Measurements from ENCODE around the gene MC1R. TPM values are rescaled to one million over a fixed set of nuclear protein-coding genes. Genes with fewer than 3 reads are reported as not detected.

The MC1R gene
- total and polyA plus RNA-seq, 2 of the 4 experiments (the other 2 are of a cell fraction), result 3.8 to 9.5 TPM

GRCh38 chr16:89938175-89938885 lies 19.7 kb downstream of the MC1R start:
- CTCF ChIA-PET, result no interaction called here
- dilution Hi-C loops (cut with HindIII; ENCODE audit: low sequenced_read_pairs, unreplicated experiment), result no loop called here

More at GRCh38 chr16:89938175-89938885, 19.7 kb downstream of the MC1R start:
- WGBS, 2 experiments (ENCODE audit: extremely low coverage in 2 of 2, insufficient read length in 1 of 2), result 85% methylated on average over 12 of the region's 21 CpGs; no CpG with 5 or more reads in 1 of the 2 experiments
- Histone ChIP-seq H4K20me1 (ENCODE audit: insufficient read depth, low read length) (peaks cover 10% of the 10 kb centered on the region), H2AK5ac (ENCODE audit: low read depth, low read length) (no peak overlapping the region), H3K4ac (ENCODE audit: low read depth, low read length) (no peak overlapping the region), H3K9ac (ENCODE audit: low read depth, low read length) (no peak overlapping the region), H4K91ac (ENCODE audit: insufficient read depth, low read depth, low read length) (no peak overlapping the region), H4K8ac (ENCODE audit: low read depth in 2 of 2, low read length in 2 of 2) (no peak overlapping the region), H2BK15ac (ENCODE audit: low read depth, low read length) (no peak overlapping the region), H3K56ac (ENCODE audit: extremely low read depth, insufficient read depth, low read length) (no peak overlapping the region), H3K79me1 (ENCODE audit: low read depth in 1 of 2, low read length in 2 of 2) (peaks cover 0 to 5% of the 10 kb centered on the region in 2 experiments; a peak in 1 of 4 replicates), H3K14ac (replicated peaks; ENCODE audit: low read depth, low read length) (no peak overlapping the region), H3K27me3 (ENCODE audit: control insufficient read depth, insufficient read depth, low read length) (no peaks in the 10 kb centered on the region), H3K9me1 (ENCODE audit: insufficient read depth, low read length) (0 out of 2 replicates have a peak, but pooled peaks cover 3% of the 10 kb centered on the region), H2AK9ac (replicated peaks; ENCODE audit: low read depth, low read length, poor library complexity) (peak overlapping the region; percentile 28), H2BK120ac (ENCODE audit: low read depth, low read length) (no peak overlapping the region), H2BK20ac (ENCODE audit: low read depth, low read length) (no peak overlapping the region), H3K36me3 (ENCODE audit: control insufficient read depth, insufficient read depth, low read length) (peaks cover 30% of the 10 kb centered on the region), H3K23ac (ENCODE audit: low read depth, low read length) (no peak overlapping the region), H2BK5ac (ENCODE audit: low read depth, low read length, poor library complexity, severe bottlenecking) (no peak overlapping the region), H3K27ac (ENCODE audit: insufficient read depth, low read length) (no peak overlapping the region), H3K18ac (ENCODE audit: low read depth, low read length) (no peak overlapping the region), H4K5ac (ENCODE audit: low read depth, low read length) (no peak overlapping the region), H3K9me3 (ENCODE audit: control insufficient read depth, insufficient read depth, low read length) (no peaks in the 10 kb centered on the region), H2AFZ (replicated peaks; ENCODE audit: low read length, poor library complexity) (no peak overlapping the region), H3K4me3 (ENCODE audit: insufficient read depth, low read depth, low read length) (no peak overlapping the region), H3K4me2 (ENCODE audit: low read depth, low read length) (no peak overlapping the region), H3K4me1 (ENCODE audit: control insufficient read depth, insufficient read depth, low read length) (no peaks in the 10 kb centered on the region)
- intact Hi-C loops (cut with micrococcal nuclease) (no loop called here), in situ Hi-C loops (cut with MboI; ENCODE audit: low sequenced_read_pairs) (no loop called here)
- POLR2A ChIA-PET (ENCODE audit: unreplicated experiment), result no interaction called here
- no peak for DNase-seq
- ATAC-seq (ENCODE audit: low read depth), result no peak
- BruUV-seq (replicated peaks), result no TSS peak
- TF ChIP-seq POLR2A (IDR thresholded peaks at IDR 0.05; ENCODE audit: low read depth, low read length) (no peak), USF2 (IDR thresholded peaks at IDR 0.05; ENCODE audit: low read depth, low read length) (no peak), RAD21 (IDR thresholded peaks at IDR 0.05; ENCODE audit: low read length) (no peak), MAFK (IDR thresholded peaks at IDR 0.05; ENCODE audit: low read depth, low read length) (no peak), NFE2L2 (IDR thresholded peaks at IDR 0.05; ENCODE audit: low read depth, low read length) (no peak), MXI1 (IDR thresholded peaks at IDR 0.05; ENCODE audit: borderline replicate concordance, low read depth, low read length) (no peak), CTCF (conservative IDR thresholded peaks at IDR 0.05; ENCODE audit: low read depth, low read length) (no peak), MAZ (IDR thresholded peaks at IDR 0.05; ENCODE audit: borderline replicate concordance, low read depth, low read length) (no peak), BHLHE40 (IDR thresholded peaks at IDR 0.05; ENCODE audit: low read depth, low read length) (no peak), RFX5 (IDR thresholded peaks at IDR 0.05; ENCODE audit: low read depth, low read length) (no peak), FOS (IDR thresholded peaks at IDR 0.05; ENCODE audit: low read depth, low read length) (no peak), SMC3 (IDR thresholded peaks at IDR 0.05; ENCODE audit: low read depth, low read length) (no peak), CEBPB (IDR thresholded peaks at IDR 0.05; ENCODE audit: low read depth, low read length) (no peak), CHD1 (IDR thresholded peaks at IDR 0.05; ENCODE audit: low read depth, low read length) (no peak), ELK1 (IDR thresholded peaks at IDR 0.05; ENCODE audit: borderline replicate concordance, low read depth, low read length) (no peak), RCOR1 (IDR thresholded peaks at IDR 0.05; ENCODE audit: insufficient replicate concordance, low read length) (no peak)

Measured in IMR-90 (cell line).